Choroid plexus epithelial cell (primary cell): ENCODE data around the gene ABCB8.
A peak's percentile ranks its signal among the peaks of the same experiment; 100 is the strongest.

Source experiments
- DNase-seq: peaks from one replicate; pipeline ENCODE4 v3.0.0-alpha.2; 2010; ENCODE audit warnings: low read depth
- H3K4me3 ChIP-seq: 2 replicates; pipeline ENCODE4 v1.5.1; 2011; ENCODE audit warnings: low read depth, mild to moderate bottlenecking, control low read depth, low read length, moderate library complexity
- CTCF ChIP-seq: conservative IDR thresholded peaks from 2 replicates; pipeline ENCODE4 v1.5.1; 2011; ENCODE audit warnings: low read depth, mild to moderate bottlenecking, control low read depth, inconsistent platforms, low read length, moderate library complexity

The ABCB8 gene

DNA sequence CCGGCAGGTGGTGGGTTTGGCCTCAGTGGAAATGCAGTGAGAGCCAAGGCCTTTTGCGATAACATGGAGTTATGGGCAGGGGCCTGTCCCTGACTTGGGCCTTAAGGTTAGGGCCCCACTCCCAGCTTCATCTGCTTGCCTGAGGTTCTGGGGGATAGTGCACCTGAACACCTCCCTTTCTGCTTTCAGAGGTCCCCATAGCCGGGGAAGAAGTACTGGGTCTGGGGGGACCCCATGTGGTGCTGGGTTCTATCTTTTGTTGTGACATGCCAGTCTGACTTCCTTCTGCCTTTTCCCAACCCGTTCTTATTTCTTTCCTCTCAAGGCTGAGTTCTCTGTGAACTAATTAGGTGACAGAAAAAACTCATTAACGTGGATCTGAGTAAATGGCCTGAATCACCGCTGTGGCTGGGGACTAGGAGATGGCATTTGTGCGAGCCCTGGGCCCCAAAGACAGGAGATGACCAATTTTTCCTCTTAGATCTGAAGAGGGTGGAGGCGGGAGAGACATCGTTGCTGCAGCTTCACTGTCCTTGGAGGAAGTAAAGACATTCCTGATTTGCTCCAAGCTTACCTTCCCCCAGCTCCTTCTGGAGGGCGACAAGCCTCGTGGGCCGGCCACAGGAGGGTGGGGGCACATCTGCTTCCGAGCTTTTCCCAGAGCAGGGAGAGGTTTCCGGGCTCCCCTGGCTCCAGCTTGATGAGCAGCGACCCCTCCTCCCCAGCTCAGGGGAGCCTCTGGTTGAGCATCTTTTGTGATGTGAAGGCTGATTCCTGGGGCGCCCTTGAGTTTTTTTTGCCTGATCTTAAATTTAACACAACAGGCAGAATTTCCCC is 60.0 kb downstream of the ABCB8 start:
- peak overlapping the region; percentile 79 for H3K4me3 ChIP-seq
- TF ChIP-seq CTCF: no peak
- DNase-seq: peak; percentile 33

DNA sequence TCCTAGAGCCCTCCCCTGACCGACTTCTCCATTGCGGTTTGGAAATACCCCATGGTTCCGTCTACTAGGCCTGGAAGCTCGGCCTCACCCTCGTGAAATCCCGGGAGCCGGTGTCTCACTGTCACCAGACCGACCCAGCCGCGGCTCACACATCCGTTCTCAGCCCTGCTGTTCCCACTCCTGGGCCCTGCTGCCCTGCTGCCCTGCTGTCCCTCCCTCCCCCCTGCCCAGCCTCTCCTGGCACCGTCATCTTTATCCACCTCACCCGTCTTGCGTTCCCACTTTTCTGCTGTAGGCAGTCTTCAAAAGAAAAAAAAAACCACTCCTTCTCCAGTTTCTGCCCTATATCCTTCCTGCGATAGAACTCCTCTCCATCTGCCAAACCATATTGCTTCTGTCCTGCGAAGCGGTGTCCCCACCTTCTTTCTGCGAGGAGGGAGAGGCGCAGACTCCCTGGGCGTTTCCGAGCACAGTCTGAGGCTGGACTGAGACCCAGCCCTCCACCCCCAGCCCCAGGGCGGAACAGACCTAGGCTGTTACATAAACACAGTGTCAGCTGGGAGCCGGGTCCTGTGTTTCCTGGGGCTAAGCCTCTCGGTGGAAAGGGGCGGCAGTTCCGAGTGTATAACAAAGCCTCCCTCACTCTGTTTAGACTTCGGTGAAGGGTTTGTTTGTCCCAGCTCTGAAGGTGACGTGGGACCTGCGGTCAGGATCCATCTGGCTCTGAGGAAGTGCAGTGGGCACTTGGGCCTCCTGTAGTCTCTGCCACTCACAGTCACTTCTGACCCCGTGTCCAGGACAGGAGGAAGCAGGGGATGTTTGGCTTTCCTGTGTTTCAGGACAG is 60.8 kb downstream of the ABCB8 start:
- H3K4me3 ChIP-seq: peak overlapping the region; percentile 79
- DNase-seq: peak; percentile 77

DNA sequence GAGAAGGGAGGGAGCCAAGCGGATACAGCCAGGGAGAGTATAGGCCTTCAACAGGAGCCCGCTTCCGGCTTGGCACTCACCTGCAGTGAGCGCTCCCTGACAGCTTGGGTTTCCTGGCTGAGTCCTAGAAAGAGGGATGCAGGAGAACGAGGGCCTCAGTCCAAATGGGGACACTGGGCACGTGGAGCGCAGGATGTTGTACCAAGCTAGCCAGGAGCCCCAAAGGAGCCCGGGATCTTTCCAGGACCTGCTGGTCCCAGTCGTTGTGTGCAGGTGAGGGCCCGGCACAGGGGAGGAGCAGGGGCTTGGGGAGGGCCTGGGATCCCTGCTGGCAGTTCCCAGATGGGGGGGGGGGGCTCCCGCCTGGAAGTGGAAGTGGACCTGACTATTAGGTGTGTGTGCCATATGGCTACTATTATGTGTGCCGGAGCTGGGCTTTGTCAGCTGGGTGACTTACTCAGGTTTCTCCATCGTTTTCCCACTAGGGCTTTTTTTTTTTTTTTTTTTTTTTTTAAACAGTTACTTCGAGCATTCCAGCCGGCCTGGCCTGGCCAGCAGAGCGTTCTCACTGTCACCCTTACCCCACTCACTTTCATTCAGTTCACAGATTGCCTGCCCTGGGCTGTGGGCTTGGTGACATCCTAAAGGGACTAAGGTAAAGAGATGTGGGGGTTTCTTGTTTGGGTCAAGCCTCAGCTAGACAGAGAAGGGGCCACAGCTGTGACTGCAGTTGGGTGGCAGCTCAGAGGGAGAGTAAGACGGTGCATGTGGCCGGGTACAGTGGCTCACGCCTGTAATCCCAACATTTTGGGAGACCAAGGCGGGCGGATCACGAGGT is 61.9 kb downstream of the ABCB8 start:
- no peak overlapping the region for H3K4me3 ChIP-seq
- DNase-seq: peak; percentile 30
- TF ChIP-seq CTCF: no peak

More for the DNA sequence above, 60.8 kb downstream of the ABCB8 start:
- TF ChIP-seq CTCF: no peak

DNA sequence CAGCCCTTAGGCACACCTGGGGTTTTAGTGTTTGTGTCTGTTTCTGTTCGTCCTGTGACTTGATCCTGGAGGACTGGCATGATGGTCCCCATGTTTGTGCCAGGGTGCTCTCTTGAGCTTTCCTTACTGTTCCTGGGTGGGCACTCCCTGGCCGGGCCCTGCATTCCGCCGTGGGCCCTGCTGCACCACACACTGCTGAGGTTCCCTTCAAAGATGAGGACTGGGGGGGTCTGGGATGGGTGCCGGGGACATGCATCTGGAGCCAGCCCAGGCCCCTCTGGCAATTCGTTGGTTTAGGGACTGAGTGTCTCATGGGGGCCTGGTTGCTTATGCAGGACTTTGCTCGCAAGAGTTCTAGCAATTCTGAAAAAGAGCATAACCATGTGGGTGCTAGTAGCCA is 62.8 kb downstream of the ABCB8 start:
- no peak for TF ChIP-seq CTCF
- no peak overlapping the region for H3K4me3 ChIP-seq
- no peak for DNase-seq

GRCh38 chr7:151091431-151091830 is 63.2 kb downstream of the ABCB8 start:
- no peak overlapping the region for H3K4me3 ChIP-seq
- peak; percentile 77 for TF ChIP-seq CTCF
- DNase-seq: peak; percentile 22

DNA sequence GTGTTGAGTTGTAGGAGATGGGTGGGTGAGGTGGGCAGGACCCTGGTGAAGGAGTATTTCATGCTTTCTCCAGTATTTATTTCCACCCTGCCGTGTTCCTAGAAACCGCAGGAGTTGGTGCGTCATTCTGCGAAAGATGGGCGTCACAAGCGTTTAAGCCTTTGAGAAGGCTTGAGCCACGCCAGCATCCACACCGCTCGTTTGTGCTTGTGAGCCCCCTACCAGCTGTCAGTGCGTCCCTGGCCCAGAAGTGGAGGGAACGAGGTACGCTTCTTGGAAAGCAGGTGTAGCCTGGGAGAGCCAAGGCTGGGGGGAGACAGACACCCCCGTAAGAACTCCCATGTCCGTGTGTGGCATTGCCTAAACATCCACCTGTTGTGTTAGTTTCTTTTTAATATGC is 63.7 kb downstream of the ABCB8 start:
- H3K4me3 ChIP-seq: no peak overlapping the region
- no peak for DNase-seq
- no peak for TF ChIP-seq CTCF
